Subcutaneous abdominal adipose tissue (tissue), 5 donors: Measurements from ENCODE around the gene DLG2.

Experiments
- H3K27ac ChIP-seq: one replicate; pipeline ENCODE4 v1.7.0; 2013; ENCODE audit warnings: low read depth, mild to moderate bottlenecking, inconsistent platforms, low read length, moderate library complexity
- H3K27me3 ChIP-seq, 5 donors: one replicate each; pipeline ENCODE4 v1.7.0; 2013; ENCODE audit warnings: low read length in 5 of 5, inconsistent platforms in 1 of 5; ENCODE audit not compliant: control insufficient read depth in 5 of 5, insufficient read depth in 4 of 5
- H3K36me3 ChIP-seq, 5 donors: one replicate each; pipeline ENCODE4 v1.7.0; 2013; ENCODE audit warnings: low read length in 5 of 5; ENCODE audit not compliant: control insufficient read depth in 5 of 5, insufficient read depth in 5 of 5
- H3K4me1 ChIP-seq, 5 donors: one replicate each; pipeline ENCODE4 v1.7.0; 2013; ENCODE audit warnings: low read length in 5 of 5, mild to moderate bottlenecking in 3 of 5, moderate library complexity in 1 of 5; ENCODE audit not compliant: control insufficient read depth in 5 of 5, insufficient read depth in 5 of 5
- H3K4me3 ChIP-seq, 5 donors: one replicate each; pipeline ENCODE4 v1.7.0; 2013; ENCODE audit warnings: low read length in 5 of 5, low read depth in 1 of 5
- H3K9ac ChIP-seq, 5 donors: one replicate each; pipeline ENCODE4 v1.7.0; 2013; ENCODE audit warnings: low read length in 5 of 5, mild to moderate bottlenecking in 4 of 5, moderate library complexity in 3 of 5
- H3K9me3 ChIP-seq, 5 donors: one replicate each; pipeline ENCODE4 v1.7.0; 2013; ENCODE audit warnings: low read length in 5 of 5; ENCODE audit not compliant: control insufficient read depth in 5 of 5
- donor health status: healthy.
- donor health status: healthy.
- donor health status: healthy.
- donor health status: healthy.
- donor health status: healthy.

Gene DLG2

GRCh38 chr11:83791557-83791956, 1835.6 kb downstream of the DLG2 start:
- no peaks in the 10 kb centered on the region for H3K4me1 ChIP-seq
- no peak overlapping the region for H3K27ac ChIP-seq
- H3K36me3 ChIP-seq = no peaks in the 10 kb centered on the region
- no peak overlapping the region for H3K4me3 ChIP-seq
- no peak overlapping the region for H3K9ac ChIP-seq
- no peaks in the 10 kb centered on the region for H3K9me3 ChIP-seq
- no peaks in the 10 kb centered on the region for H3K27me3 ChIP-seq

GRCh38 chr11:83785942-83786341, 1841.2 kb downstream of the DLG2 start:
- H3K9ac ChIP-seq = no peak overlapping the region
- H3K4me1 ChIP-seq = no peaks in the 10 kb centered on the region
- H3K4me3 ChIP-seq = no peak overlapping the region
- H3K9me3 ChIP-seq = no peaks in the 10 kb centered on the region
- no peaks in the 10 kb centered on the region for H3K36me3 ChIP-seq
- no peaks in the 10 kb centered on the region for H3K27me3 ChIP-seq
- no peak overlapping the region for H3K27ac ChIP-seq

DNA sequence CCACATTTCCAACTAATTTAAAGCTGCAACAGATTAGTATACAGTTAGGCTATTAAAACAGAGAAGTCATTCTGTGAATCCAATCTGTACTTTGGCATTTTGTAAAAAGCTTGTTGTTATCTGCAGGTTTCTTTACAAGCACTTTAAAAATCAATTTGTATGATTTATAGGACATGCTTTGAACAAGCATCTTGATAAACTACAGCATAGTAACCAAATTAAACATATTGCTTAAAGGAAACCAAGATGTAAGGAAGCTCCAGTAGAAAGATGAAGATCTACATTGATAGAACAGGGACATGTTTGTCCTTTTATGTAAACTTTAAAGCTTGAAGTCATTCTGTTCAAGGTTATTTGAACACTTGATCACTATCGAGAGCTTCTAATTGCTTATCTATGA, 1842.7 kb downstream of the DLG2 start:
- H3K4me1 ChIP-seq = no peaks in the 10 kb centered on the region
- H3K9me3 ChIP-seq = no peaks in the 10 kb centered on the region
- H3K4me3 ChIP-seq = no peak overlapping the region
- no peak overlapping the region for H3K9ac ChIP-seq
- H3K27me3 ChIP-seq = no peaks in the 10 kb centered on the region
- no peak overlapping the region for H3K27ac ChIP-seq
- H3K36me3 ChIP-seq = no peaks in the 10 kb centered on the region

DNA sequence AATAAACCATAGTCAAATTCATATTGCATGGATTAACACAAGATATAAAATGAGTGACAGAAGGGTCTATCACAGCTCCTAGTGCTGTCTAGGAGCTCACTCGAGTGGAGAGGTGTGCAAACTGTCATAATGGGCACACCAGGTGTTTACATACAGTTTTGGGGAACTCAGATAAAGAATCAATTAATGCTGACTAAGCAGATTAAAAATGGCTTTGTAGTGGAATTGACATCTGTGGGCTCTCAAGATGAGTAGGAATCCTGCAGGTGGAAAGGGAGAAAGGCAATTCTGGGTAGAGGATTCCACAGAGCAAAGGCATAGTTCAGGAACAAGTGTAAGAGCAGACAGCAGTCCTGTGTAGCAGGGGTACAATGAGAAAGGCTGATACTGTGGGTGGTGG, 1844.8 kb downstream of the DLG2 start:
- H3K4me1 ChIP-seq = no peaks in the 10 kb centered on the region
- no peaks in the 10 kb centered on the region for H3K36me3 ChIP-seq
- H3K9ac ChIP-seq = no peak overlapping the region
- H3K27ac ChIP-seq = no peak overlapping the region
- no peak overlapping the region for H3K4me3 ChIP-seq
- H3K27me3 ChIP-seq = no peaks in the 10 kb centered on the region
- H3K9me3 ChIP-seq = no peaks in the 10 kb centered on the region

DNA sequence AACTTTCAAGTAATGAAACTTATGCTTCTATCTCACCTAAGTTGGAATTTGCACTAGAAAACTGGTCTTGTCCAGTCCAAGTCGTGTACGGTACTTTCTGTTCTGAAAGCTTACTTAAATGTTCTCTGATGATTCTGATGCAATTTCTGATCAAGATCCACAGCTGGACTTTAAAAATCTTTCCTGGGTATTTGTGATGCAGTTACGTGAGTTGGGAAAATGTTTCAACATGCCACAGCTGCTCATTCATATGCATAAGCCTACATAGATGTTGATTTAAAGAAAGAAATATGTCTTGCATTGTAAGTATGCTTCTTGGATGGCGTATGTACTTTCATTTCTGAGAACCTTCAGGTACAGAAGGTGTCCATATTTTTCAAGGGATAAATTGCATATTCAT, 1847.3 kb downstream of the DLG2 start:
- no peak overlapping the region for H3K9ac ChIP-seq
- H3K27ac ChIP-seq = no peak overlapping the region
- H3K27me3 ChIP-seq = no peaks in the 10 kb centered on the region
- H3K4me1 ChIP-seq = peaks cover 0 to 4% (median 0%) of the 10 kb centered on the region in 5 donors
- no peaks in the 10 kb centered on the region for H3K36me3 ChIP-seq
- no peak overlapping the region for H3K4me3 ChIP-seq
- H3K9me3 ChIP-seq = no peaks in the 10 kb centered on the region

DNA sequence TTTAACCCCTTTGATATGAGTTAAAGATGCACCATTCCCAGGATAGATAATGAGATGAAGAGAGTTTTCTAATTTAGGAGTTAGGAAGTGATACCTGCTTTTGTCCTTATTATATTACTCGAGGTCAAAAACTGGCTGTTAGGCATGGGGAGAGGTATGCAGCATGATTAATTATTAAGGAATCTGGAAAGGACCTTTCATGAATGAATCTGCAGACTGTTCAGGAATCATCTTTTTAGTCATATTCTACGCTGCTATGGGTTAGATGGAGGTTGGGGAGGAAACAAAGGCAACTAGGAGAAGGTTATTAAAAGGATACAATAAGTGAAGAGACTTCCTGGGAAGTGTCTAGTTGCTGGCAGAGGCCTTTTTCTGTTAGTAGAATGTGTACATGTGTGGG, 1848.5 kb downstream of the DLG2 start:
- Histone ChIP-seq H3K9me3 (no peaks in the 10 kb centered on the region), H3K27ac (no peak overlapping the region), H3K4me1 (peaks cover 0 to 12% (median 4%) of the 10 kb centered on the region in 5 donors), H3K9ac (no peak overlapping the region), H3K4me3 (no peak overlapping the region), H3K27me3 (no peaks in the 10 kb centered on the region), H3K36me3 (no peaks in the 10 kb centered on the region)

GRCh38 chr11:83773950-83774880, 1852.9 kb downstream of the DLG2 start:
- H3K4me1 ChIP-seq = peaks cover 0 to 12% (median 4%) of the 10 kb centered on the region in 5 donors
- H3K27ac ChIP-seq = no peak overlapping the region
- no peaks in the 10 kb centered on the region for H3K9me3 ChIP-seq
- H3K9ac ChIP-seq = no peak overlapping the region
- no peaks in the 10 kb centered on the region for H3K36me3 ChIP-seq
- no peak overlapping the region for H3K4me3 ChIP-seq
- H3K27me3 ChIP-seq = no peaks in the 10 kb centered on the region

GRCh38 chr11:83768489-83768888, 1858.7 kb downstream of the DLG2 start:
- Histone ChIP-seq H3K27ac (no peak overlapping the region), H3K9ac (no peak overlapping the region), H3K9me3 (no peaks in the 10 kb centered on the region), H3K4me3 (no peak overlapping the region), H3K4me1 (no peaks in the 10 kb centered on the region), H3K36me3 (no peaks in the 10 kb centered on the region), H3K27me3 (no peaks in the 10 kb centered on the region)

DNA sequence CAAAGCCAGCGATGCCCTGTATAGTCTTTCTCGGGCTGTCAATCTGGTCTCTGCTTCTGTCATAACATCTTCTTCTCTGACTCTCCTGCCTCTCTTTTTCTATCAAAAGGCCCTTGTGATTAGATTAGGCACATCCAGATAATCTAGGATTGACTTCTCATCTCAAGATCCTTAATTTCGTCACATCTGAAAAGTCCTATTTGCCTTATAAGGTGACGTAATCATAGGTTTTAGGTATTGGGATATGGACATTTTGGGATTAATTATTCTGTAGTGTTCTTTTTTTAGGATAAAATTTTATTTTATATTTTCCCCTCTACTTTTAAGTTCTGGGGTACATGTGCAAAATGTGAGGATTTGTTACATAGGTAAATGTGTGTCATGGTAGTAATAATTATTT, 1860.2 kb downstream of the DLG2 start:
- no peak overlapping the region for H3K27ac ChIP-seq
- no peaks in the 10 kb centered on the region for H3K4me1 ChIP-seq
- no peak overlapping the region for H3K4me3 ChIP-seq
- no peak overlapping the region for H3K9ac ChIP-seq
- H3K9me3 ChIP-seq = no peaks in the 10 kb centered on the region
- H3K27me3 ChIP-seq = no peaks in the 10 kb centered on the region
- H3K36me3 ChIP-seq = no peaks in the 10 kb centered on the region

GRCh38 chr11:83764643-83765042, 1862.5 kb downstream of the DLG2 start:
- Histone ChIP-seq H3K9ac (no peak overlapping the region), H3K27ac (no peak overlapping the region)

More at GRCh38 chr11:83764643-83765042, 1862.5 kb downstream of the DLG2 start:
- Histone ChIP-seq H3K9me3 (no peaks in the 10 kb centered on the region), H3K4me3 (no peak overlapping the region), H3K4me1 (no peaks in the 10 kb centered on the region), H3K27me3 (no peaks in the 10 kb centered on the region), H3K36me3 (no peaks in the 10 kb centered on the region)
